ENCODE results near the gene ZNF511.

DNA sequence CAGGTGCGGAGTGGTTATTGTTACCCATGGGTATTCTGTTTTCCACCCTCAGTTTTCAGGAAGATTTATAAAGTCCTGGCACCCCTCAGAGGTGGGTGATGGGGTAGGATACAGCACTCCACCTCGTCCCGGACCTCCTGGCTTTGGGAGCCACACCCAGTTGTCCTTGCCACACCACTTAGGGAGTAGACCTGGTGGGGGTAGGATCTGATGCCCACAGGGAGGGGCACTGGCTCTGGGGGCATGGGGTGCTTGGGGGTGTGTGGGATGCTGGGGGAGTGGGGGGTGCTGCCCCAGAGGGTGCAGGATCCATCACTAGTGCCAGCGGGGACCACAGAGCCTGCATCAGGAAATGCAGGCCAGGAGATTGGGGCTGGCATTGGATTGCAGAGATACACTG, 4.5 kb downstream of the ZNF511 start:
- TF ChIP-seq, protein P1, sequence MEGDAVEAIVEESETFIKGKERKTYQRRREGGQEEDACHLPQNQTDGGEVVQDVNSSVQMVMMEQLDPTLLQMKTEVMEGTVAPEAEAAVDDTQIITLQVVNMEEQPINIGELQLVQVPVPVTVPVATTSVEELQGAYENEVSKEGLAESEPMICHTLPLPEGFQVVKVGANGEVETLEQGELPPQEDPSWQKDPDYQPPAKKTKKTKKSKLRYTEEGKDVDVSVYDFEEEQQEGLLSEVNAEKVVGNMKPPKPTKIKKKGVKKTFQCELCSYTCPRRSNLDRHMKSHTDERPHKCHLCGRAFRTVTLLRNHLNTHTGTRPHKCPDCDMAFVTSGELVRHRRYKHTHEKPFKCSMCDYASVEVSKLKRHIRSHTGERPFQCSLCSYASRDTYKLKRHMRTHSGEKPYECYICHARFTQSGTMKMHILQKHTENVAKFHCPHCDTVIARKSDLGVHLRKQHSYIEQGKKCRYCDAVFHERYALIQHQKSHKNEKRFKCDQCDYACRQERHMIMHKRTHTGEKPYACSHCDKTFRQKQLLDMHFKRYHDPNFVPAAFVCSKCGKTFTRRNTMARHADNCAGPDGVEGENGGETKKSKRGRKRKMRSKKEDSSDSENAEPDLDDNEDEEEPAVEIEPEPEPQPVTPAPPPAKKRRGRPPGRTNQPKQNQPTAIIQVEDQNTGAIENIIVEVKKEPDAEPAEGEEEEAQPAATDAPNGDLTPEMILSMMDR (IDR thresholded peaks at IDR 0.05) = no peak
- TF ChIP-seq POLR2A (IDR thresholded peaks at IDR 0.05) = no peak
- no peak for TF ChIP-seq POLR2AphosphoS5 (IDR thresholded peaks at IDR 0.05; ENCODE audit: insufficient read depth in 1 of 2, low read depth in 1 of 2)
